ENCODE measurements around the gene TRPC6.

The TRPC6 gene

GRCh38 chr11:101583251-101584128 is at the start of gene TRPC6:
Gene TRPC6, minus strand, starts transcription at chr11:101584007. Its CDS starts 504 bp downstream, at chr11:101583503.
- no peak for DNase-seq

GRCh38 chr11:101620026-101620425 is 36.2 kb upstream of the TRPC6 start:
- DNase-seq: no peak

- DNase-seq: no peak
These were observed 34.9 kb upstream of the TRPC6 start for GRCh38 chr11:101618709-101619108.

GRCh38 chr11:101617735-101618332 is 34.0 kb upstream of the TRPC6 start:
- DNase-seq: no peak

GRCh38 chr11:101612481-101612880 is 28.7 kb upstream of the TRPC6 start:
- no peak for DNase-seq

- no peak for DNase-seq
These were observed 17.1 kb upstream of the TRPC6 start for GRCh38 chr11:101600924-101601323.

- no peak for DNase-seq
These were observed 3.2 kb upstream of the TRPC6 start for GRCh38 chr11:101586965-101587364.

GRCh38 chr11:101584655-101585054 is 848 bp upstream of the TRPC6 start:
- no peak for DNase-seq

GRCh38 chr11:101584129-101584515 is 315 bp upstream of the TRPC6 start:
- DNase-seq: no peak

- no peak for DNase-seq
These were observed 887 bp downstream of the TRPC6 start for GRCh38 chr11:101582989-101583250.

- DNase-seq: no peak
These were observed 1.4 kb downstream of the TRPC6 start for GRCh38 chr11:101582236-101582988.

GRCh38 chr11:101577461-101577860 is 6.3 kb downstream of the TRPC6 start:
- no peak for DNase-seq

GRCh38 chr11:101576456-101576855 is 7.4 kb downstream of the TRPC6 start:
- DNase-seq: no peak

GRCh38 chr11:101574886-101575285 is 8.9 kb downstream of the TRPC6 start:
- DNase-seq: peak; percentile 6

- DNase-seq: no peak
These were observed 16.7 kb downstream of the TRPC6 start for GRCh38 chr11:101567071-101567470.

- no peak for DNase-seq
These were observed 17.2 kb downstream of the TRPC6 start for GRCh38 chr11:101566626-101567025.

- no peak for DNase-seq
These were observed 20.6 kb downstream of the TRPC6 start for GRCh38 chr11:101563166-101563565.

- no peak for DNase-seq
These were observed 28.4 kb downstream of the TRPC6 start for GRCh38 chr11:101555366-101555765.

GRCh38 chr11:101553891-101554292 is 29.9 kb downstream of the TRPC6 start:
- DNase-seq: peak; percentile 77

- peak; percentile 70 for DNase-seq
These were observed 30.9 kb downstream of the TRPC6 start for GRCh38 chr11:101552888-101553287.

GRCh38 chr11:101528541-101528940 is 55.3 kb downstream of the TRPC6 start:
- DNase-seq: no peak

- DNase-seq: no peak
These were observed 60.1 kb downstream of the TRPC6 start for GRCh38 chr11:101523634-101524260.

- DNase-seq: no peak
These were observed 60.6 kb downstream of the TRPC6 start for GRCh38 chr11:101523193-101523592.

All from inflammatory macrophage treated with lipopolysaccharide for 4 hours (primary cell).